ENCODE results near the gene GJA4.

DNA sequence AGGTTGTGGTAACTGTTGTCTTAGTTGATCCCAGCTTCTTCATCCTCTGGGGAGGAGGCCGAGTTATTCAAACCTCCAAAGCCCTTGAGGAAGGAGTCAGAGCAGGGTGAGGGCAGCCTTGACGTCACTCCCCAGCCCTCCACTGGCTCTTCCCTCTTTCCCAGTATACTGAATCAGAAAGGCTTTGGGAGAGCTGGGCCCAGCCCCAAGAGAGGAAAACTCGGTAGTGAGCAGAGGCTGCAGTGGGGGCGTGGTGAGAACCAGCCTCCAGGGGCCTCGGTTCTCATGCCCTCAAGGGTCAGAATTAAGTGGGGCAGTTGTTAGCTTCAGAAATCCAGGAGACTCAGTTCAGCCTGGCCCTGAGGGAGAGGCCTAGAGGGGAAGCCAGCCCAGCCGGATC, 1.8 kb upstream of the GJA4 start:
- TF ChIP-seq CTCF (conservative IDR thresholded peaks at IDR 0.05; ENCODE audit: low read depth, low read length) (no peak), EZH2 (IDR thresholded peaks at IDR 0.05; ENCODE audit: low read length, unreplicated experiment) (no peak)
